ENCODE measurements around the gene MAJIN.
"Not testable (repeated sequence)": the region's sequence is repeated elsewhere in the genome, so short reads cannot be mapped to it uniquely, and the experiment has no call there.

The MAJIN gene

DNA sequence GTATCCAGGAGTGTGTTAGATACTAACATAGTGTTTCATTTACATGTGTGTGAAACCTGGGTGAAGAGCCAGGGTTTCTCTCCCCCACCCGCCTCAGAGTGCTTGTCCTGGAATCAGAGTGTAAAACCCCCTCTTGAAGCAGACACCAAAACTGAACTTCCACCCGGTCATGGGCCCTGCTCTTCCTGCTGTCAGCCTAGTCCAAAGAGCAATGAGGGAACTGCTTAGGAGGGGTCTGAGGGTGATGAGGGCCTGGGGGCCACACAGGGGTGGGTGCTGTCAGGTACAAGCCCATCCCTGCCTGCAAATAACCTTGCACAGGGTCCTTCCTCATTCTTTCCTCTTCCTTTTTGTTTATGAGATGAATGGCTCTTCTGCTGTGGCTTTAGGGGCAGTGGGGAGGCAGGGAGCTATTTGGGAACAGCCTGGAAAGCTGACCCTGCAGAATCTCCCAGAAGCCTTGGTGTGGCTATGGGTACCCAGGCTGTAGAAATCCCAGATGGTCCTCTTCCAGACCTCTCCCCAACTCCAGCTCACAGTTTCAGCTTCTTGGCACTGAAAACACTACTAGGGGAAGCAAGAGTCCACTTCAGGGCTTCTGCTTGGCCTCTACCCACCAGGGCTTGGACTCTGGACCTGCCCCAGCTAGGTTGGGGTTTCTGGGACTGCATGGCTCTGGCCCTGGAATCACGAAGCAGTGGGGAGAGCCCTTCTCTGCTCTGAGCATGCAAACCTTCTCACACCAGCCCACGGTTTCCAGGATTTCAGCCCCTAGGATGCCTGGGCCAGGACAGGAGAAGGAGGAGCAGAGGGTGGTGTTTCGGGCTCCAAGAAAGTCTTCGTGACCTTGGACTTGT lies 16.3 kb upstream of the MAJIN start:
- Histone ChIP-seq H3K9ac (ENCODE audit: low read depth, low read length) (no peak overlapping the region), H3K36me3 (ENCODE audit: insufficient read depth, low read length) (no peaks in the 10 kb centered on the region), H4K20me1 (ENCODE audit: insufficient read depth, low read length) (no peaks in the 10 kb centered on the region), H3K4me3 (ENCODE audit: low read depth in 1 of 2, low read length in 2 of 2) (no peak overlapping the region), H3K27ac (ENCODE audit: low read length) (no peak overlapping the region), H3K4me2 (ENCODE audit: insufficient read depth, low read length) (no peak overlapping the region), H2AFZ (ENCODE audit: low read depth, low read length) (no peak overlapping the region), H3K9me3 (ENCODE audit: insufficient read depth, low read length, severe bottlenecking) (no peaks in the 10 kb centered on the region), H3K79me2 (ENCODE audit: insufficient read depth, low read length) (no peaks in the 10 kb centered on the region), H3K27me3 (ENCODE audit: insufficient read depth, low read length, poor library complexity) (peaks cover 3% of the 10 kb centered on the region), H3K4me1 (ENCODE audit: insufficient read depth, low read length) (no peaks in the 10 kb centered on the region)
- ATAC-seq (ENCODE audit: insufficient read depth, low read depth) = no peak
- no peak for TF ChIP-seq EZH2 (IDR thresholded peaks at IDR 0.05; ENCODE audit: borderline replicate concordance, low read depth, low read length, severe bottlenecking)
- TF ChIP-seq, protein P1, sequence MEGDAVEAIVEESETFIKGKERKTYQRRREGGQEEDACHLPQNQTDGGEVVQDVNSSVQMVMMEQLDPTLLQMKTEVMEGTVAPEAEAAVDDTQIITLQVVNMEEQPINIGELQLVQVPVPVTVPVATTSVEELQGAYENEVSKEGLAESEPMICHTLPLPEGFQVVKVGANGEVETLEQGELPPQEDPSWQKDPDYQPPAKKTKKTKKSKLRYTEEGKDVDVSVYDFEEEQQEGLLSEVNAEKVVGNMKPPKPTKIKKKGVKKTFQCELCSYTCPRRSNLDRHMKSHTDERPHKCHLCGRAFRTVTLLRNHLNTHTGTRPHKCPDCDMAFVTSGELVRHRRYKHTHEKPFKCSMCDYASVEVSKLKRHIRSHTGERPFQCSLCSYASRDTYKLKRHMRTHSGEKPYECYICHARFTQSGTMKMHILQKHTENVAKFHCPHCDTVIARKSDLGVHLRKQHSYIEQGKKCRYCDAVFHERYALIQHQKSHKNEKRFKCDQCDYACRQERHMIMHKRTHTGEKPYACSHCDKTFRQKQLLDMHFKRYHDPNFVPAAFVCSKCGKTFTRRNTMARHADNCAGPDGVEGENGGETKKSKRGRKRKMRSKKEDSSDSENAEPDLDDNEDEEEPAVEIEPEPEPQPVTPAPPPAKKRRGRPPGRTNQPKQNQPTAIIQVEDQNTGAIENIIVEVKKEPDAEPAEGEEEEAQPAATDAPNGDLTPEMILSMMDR (IDR thresholded peaks at IDR 0.05; ENCODE audit: borderline replicate concordance, extremely low read depth, low read length, poor library complexity, severe bottlenecking) = no peak
- no peak for DNase-seq

DNA sequence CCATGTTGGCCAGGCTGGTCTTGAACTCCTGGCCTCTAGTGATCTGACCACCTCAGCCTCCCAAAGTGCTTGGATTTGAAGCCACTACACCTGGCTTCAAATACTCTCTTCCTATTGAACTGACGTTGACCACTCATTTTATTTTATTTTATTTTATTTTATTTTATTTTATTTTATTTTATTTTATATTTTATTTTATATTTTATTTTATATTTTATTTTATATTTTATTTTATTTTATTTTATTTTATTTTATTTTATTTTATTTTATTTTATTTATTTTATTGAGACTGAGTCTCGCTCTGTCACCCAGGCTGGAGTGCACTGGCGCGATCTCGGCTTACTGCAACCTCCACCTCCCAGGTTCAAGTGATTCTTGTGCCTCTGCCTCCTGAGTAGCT lies 11.4 kb upstream of the MAJIN start:
- H3K9me3 ChIP-seq (ENCODE audit: insufficient read depth, low read length, severe bottlenecking); ATAC-seq (ENCODE audit: insufficient read depth, low read depth); H2AFZ ChIP-seq (ENCODE audit: low read depth, low read length); H3K4me3 ChIP-seq (ENCODE audit: low read depth in 1 of 2, low read length in 2 of 2); H3K27ac ChIP-seq (ENCODE audit: low read length); H3K36me3 ChIP-seq (ENCODE audit: insufficient read depth, low read length); H3K9ac ChIP-seq (ENCODE audit: low read depth, low read length); H3K4me2 ChIP-seq (ENCODE audit: insufficient read depth, low read length); H3K79me2 ChIP-seq (ENCODE audit: insufficient read depth, low read length); DNase-seq; H3K27me3 ChIP-seq (ENCODE audit: insufficient read depth, low read length, poor library complexity); H4K20me1 ChIP-seq (ENCODE audit: insufficient read depth, low read length); H3K4me1 ChIP-seq (ENCODE audit: insufficient read depth, low read length): not testable (repeated sequence)

DNA sequence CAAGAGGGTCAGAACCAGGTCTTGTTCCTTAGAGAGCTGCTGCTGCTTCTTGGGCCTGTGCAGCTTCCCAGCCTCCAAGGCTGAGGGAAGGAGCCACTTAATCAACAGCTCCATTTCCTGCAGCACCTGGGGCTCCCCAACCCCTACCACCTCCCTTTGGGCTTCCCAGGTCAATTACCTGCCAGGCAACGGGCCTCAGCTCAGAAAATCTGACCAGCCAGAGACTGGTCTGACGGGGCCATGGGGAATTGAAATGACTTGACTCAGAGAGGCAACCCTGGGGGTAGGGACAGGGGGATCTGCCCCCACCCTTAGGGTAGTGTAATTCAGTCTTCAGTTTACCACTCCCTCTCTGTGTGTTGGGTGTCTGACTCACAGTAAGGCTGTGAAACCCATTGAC lies 4.7 kb upstream of the MAJIN start:
- Histone ChIP-seq H3K4me1 (ENCODE audit: insufficient read depth, low read length) (no peaks in the 10 kb centered on the region), H3K4me2 (ENCODE audit: insufficient read depth, low read length) (no peak overlapping the region), H3K27me3 (ENCODE audit: insufficient read depth, low read length, poor library complexity) (no peaks in the 10 kb centered on the region), H3K79me2 (ENCODE audit: insufficient read depth, low read length) (no peaks in the 10 kb centered on the region), H3K36me3 (ENCODE audit: insufficient read depth, low read length) (no peaks in the 10 kb centered on the region), H3K9ac (ENCODE audit: low read depth, low read length) (no peak overlapping the region), H2AFZ (ENCODE audit: low read depth, low read length) (no peak overlapping the region), H4K20me1 (ENCODE audit: insufficient read depth, low read length) (no peaks in the 10 kb centered on the region), H3K4me3 (ENCODE audit: low read depth in 1 of 2, low read length in 2 of 2) (no peak overlapping the region), H3K9me3 (ENCODE audit: insufficient read depth, low read length, severe bottlenecking) (no peaks in the 10 kb centered on the region), H3K27ac (ENCODE audit: low read length) (no peak overlapping the region)
- TF ChIP-seq, protein P1 (IDR thresholded peaks at IDR 0.05; ENCODE audit: borderline replicate concordance, extremely low read depth, low read length, poor library complexity, severe bottlenecking) = no peak
- no peak for TF ChIP-seq EZH2 (IDR thresholded peaks at IDR 0.05; ENCODE audit: borderline replicate concordance, low read depth, low read length, severe bottlenecking)
- ATAC-seq (ENCODE audit: insufficient read depth, low read depth) (no peak), DNase-seq (no peak)

DNA sequence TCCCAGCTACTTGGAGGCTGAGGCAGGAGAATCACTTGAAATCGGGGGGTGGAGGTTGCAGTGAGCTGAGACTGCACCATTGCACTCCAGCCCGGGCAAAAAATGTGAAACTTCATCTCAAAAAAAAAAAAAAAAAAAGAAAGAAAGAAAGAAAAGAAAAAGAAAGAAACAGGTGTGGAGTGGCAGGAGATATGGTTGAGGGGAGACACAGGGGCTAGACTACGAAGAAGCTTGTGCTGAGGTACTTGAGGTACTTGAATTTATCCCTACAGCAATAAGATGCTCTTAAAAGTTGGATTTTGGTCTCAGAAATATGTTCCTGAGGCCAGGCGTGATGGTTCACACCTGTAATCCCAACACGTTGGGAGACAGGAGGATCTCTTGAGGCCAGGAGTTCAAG lies 2.2 kb upstream of the MAJIN start:
- no peaks in the 10 kb centered on the region for H3K27me3 ChIP-seq (ENCODE audit: insufficient read depth, low read length, poor library complexity)
- no peaks in the 10 kb centered on the region for H3K79me2 ChIP-seq (ENCODE audit: insufficient read depth, low read length)
- H3K36me3 ChIP-seq (ENCODE audit: insufficient read depth, low read length) = no peaks in the 10 kb centered on the region
- no peaks in the 10 kb centered on the region for H3K9me3 ChIP-seq (ENCODE audit: insufficient read depth, low read length, severe bottlenecking)
- ATAC-seq (ENCODE audit: insufficient read depth, low read depth) (no peak), DNase-seq (no peak)
- H3K4me1 ChIP-seq (ENCODE audit: insufficient read depth, low read length) = no peaks in the 10 kb centered on the region
- H2AFZ ChIP-seq (ENCODE audit: low read depth, low read length) = no peak overlapping the region
- no peaks in the 10 kb centered on the region for H4K20me1 ChIP-seq (ENCODE audit: insufficient read depth, low read length)
- H3K27ac ChIP-seq (ENCODE audit: low read length) = no peak overlapping the region
- H3K4me3 ChIP-seq (ENCODE audit: low read depth in 1 of 2, low read length in 2 of 2) = no peak overlapping the region
- TF ChIP-seq, protein P1 (IDR thresholded peaks at IDR 0.05; ENCODE audit: borderline replicate concordance, extremely low read depth, low read length, poor library complexity, severe bottlenecking) = no peak
- no peak for TF ChIP-seq EZH2 (IDR thresholded peaks at IDR 0.05; ENCODE audit: borderline replicate concordance, low read depth, low read length, severe bottlenecking)
- no peak overlapping the region for H3K4me2 ChIP-seq (ENCODE audit: insufficient read depth, low read length)
- H3K9ac ChIP-seq (ENCODE audit: low read depth, low read length) = no peak overlapping the region

Data from DND-41 (cell line).